Epithelial cell of esophagus (primary cell): Measurements from ENCODE around the gene LMTK2.

ENCODE experiments used
- DNase-seq: peaks from one replicate; pipeline ENCODE4 v3.0.0; 2010; ENCODE audit warnings: low read depth
- H3K4me3 ChIP-seq: 2 replicates; pipeline ENCODE4 v1.5.1; 2011; ENCODE audit warnings: mild to moderate bottlenecking, low read length, control low read depth
- TF ChIP-seq, protein P1 (sequence below): IDR thresholded peaks from 2 replicates; pipeline ENCODE4 v1.5.1; 2011; ENCODE audit warnings: low read depth, mild to moderate bottlenecking, low read length, control low read depth, inconsistent platforms; ENCODE audit not compliant: insufficient read depth; ENCODE audit errors: missing control alignments

The LMTK2 gene

DNA sequence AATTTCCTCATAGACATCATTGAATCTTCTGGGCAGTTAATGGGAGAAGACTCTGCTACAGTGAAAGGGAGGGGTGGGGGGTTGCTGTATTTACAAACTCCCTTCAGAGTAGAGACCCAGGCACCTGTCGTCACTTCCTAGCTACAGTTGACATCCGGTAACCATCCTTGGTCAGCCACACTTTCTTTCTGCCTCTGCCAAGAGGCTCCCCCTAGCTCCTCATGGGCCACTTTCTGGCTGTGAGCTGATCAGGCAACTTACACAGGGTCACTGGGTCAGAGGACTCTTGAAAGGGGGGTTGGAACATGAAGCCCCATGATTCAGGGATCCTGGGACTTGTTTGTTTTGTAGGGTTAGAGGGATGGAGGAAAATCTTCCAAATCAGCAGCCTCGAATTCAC, 144.1 kb downstream of the LMTK2 start:
- H3K4me3 ChIP-seq: peak overlapping the region; percentile 74
- no peak for DNase-seq
- TF ChIP-seq, protein P1, sequence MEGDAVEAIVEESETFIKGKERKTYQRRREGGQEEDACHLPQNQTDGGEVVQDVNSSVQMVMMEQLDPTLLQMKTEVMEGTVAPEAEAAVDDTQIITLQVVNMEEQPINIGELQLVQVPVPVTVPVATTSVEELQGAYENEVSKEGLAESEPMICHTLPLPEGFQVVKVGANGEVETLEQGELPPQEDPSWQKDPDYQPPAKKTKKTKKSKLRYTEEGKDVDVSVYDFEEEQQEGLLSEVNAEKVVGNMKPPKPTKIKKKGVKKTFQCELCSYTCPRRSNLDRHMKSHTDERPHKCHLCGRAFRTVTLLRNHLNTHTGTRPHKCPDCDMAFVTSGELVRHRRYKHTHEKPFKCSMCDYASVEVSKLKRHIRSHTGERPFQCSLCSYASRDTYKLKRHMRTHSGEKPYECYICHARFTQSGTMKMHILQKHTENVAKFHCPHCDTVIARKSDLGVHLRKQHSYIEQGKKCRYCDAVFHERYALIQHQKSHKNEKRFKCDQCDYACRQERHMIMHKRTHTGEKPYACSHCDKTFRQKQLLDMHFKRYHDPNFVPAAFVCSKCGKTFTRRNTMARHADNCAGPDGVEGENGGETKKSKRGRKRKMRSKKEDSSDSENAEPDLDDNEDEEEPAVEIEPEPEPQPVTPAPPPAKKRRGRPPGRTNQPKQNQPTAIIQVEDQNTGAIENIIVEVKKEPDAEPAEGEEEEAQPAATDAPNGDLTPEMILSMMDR: no peak

DNA sequence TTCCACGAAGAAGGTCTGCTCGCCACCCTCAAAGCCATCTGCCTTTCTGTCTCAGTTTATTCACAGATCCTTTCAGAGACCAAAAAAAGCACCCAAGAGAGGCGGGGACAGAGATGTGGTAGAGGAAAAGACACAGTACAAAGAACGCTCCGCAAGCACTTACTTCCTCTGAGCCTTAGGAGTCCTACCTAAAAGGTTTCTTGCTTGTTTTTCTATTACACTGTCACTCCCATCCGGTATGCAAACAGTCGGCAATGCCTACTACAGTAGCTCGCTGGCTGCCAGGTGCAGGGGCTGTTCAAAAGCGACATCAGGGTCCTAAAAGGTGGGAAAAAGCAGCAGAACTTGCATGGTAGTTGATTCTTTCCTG, 144.6 kb downstream of the LMTK2 start:
- no peak for DNase-seq
- peak overlapping the region; percentile 74 for H3K4me3 ChIP-seq
- TF ChIP-seq, protein P1: no peak

- TF ChIP-seq, protein P1: no peak
- peak within 1 kb of the TSS; percentile 74 for H3K4me3 ChIP-seq
- DNase-seq: peak; percentile 91
Observed at GRCh38 chr7:98251601-98252424, 145.2 kb downstream of the LMTK2 start, which contains the start of gene TECPR1. Gene TECPR1 (minus strand): TSS chr7:98252232. CDS start chr7:98246146, 6,086 bp downstream.

- DNase-seq: peak; percentile 10
- TF ChIP-seq, protein P1: peak; percentile 19
- H3K4me3 ChIP-seq: peak overlapping the region; percentile 74
Observed at GRCh38 chr7:98252425-98253054, 145.9 kb downstream of the LMTK2 start.

- TF ChIP-seq, protein P1: no peak
- H3K4me3 ChIP-seq: no peak overlapping the region
- no peak for DNase-seq
Observed at GRCh38 chr7:98254516-98254915, 147.9 kb downstream of the LMTK2 start.

GRCh38 chr7:98254951-98255610, 148.4 kb downstream of the LMTK2 start:
- no peak overlapping the region for H3K4me3 ChIP-seq
- TF ChIP-seq, protein P1: no peak
- no peak for DNase-seq
